Daoy (cell line): ENCODE measurements around the gene GRAP. TPM values are rescaled to one million over a fixed set of nuclear protein-coding genes. Genes with fewer than 3 reads are reported as not detected.

Source experiments
- DNase-seq: peaks from one replicate; pipeline ENCODE4 v3.0.0-alpha.2; 2015; ENCODE audit warnings: low read depth
- total RNA-seq: library from RNA; depleted of rRNA; stranded (reverse); fragments of >200 nt; shearing (Covaris generic); gene quantifications from 2 replicates; pipeline ENCODE4 v1.2.3, GENCODE V29; 2014; rRNA removed

The GRAP gene
- total RNA-seq, 1 experiment from 2014 or later = not detected

GRCh38 chr17:18984273-18985114, 62.3 kb downstream of the GRAP start:
- DNase-seq = no peak

DNA sequence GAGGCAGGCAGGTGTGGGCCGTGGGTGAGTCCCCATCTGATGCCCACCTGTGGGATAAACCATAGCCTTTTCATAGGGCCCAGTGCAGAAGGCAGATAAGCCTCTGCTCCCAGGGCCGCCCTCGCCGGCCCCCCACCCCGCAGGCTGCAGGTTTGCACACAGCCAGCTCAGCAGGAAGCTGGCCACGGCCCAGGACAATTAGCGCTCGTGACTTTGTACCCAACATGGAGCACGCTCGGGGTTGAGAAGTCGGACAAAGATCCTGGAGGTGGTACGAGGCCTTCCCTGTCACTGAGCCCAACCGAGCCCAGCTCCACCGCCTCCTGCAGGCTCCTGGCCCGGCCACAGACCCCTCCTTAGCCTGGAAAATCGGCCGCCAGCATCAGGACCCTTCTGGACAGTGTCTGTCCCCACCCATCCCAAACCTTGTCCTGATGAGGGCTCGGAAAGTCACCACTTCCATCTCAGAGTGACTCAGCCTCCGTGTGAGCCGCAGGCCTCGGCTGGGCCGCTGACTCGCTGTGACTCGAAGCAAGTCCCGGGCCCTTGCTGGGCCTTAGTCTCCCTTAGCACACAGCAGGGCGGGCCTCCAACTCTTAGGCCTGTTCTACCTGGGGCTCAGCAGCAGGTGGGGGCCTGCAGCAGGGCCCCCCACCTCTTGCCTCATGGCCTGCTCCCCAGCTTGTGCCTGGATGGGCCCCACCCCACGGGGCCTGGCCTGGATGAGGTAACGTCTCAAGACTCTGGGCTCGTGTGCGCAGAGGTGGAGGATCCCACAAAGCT, 64.9 kb downstream of the GRAP start:
- DNase-seq = peak; percentile 92

DNA sequence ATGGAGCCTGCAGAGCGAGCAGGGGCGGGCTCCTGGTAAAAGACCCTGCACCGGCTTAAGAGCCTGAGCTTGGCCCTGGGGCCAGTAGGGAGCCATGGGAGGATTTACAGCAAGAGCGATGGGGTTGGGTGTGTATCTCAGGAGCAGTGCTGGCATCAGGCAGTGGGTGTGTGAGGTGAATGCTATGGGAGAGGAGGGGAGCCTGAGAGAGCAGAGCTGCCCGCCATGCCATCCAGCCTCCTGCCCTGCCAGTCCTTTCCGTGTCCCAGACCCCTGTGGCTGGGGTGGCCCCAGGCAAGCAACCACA, 65.5 kb downstream of the GRAP start:
- DNase-seq = peak; percentile 33

DNA sequence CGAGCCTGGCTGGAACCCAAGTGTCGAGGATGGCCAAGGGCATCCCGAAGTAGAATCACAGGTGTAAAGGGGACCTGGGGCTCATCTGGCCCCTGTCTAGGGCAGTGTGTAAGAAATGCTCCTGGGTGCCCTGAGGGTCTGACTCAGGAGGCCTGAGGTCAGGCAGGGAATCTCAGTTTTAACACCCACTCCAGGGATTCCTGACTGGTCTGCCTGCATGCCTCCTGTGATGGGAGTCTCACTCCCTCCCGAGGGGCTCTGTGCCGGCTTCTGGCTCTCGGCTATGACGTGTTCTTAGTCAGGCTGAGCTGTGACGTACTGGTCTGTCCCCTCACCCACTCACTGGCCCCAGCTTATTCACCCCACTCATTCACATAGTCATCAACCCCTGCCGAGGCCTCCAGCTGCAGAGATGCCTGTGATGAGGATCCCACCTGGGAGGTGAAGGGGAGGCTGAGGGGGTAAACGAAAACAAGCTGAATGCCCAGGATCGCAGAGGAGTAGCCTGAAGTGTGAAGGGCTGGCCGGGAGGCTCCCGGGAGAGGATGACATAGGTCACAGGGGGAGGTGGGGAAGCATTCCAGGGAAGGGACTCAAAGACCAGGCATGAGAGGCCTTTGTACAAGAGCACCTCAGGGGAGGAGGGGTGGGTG, 65.9 kb downstream of the GRAP start:
- DNase-seq = peak; percentile 73

DNA sequence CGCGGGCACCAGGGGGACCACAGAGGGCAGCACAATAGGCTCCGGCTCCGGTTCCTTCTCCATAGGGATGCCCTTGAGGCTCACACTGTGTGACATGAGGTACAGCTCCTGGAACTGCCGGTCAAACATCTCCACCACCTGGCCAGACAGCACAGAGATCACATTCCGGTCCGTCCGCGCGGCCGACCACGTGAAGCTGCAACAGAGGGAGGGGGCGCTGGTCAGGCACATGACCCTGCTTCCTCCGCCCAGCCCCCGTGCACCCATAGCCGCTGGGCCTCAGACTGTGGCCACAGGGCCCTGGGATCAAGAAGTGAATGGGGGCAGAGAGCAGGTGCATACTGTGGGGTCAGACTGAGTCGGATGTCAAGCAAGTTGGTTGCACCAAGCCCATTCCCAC, 68.1 kb downstream of the GRAP start:
- DNase-seq = no peak

DNA sequence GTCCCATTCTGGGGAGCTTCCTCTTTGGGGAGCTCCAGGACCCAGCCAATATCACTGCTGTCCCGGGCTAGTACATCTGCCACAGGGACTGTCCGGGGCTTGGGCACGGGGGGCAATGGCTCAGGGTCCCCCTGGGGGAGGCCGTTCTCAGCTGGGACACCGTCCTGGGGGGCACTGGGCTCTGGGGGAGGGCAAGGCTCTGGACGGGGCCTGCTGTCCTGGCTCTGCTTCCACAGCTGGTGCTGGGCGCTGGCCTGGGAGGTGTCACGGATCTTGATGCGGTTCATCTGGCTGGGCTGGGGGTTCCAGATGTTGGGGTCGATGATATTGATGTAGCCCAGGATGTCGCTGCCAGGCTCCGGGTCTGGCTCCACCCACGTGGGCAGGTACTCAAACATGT, 68.7 kb downstream of the GRAP start:
- DNase-seq = no peak

DNA sequence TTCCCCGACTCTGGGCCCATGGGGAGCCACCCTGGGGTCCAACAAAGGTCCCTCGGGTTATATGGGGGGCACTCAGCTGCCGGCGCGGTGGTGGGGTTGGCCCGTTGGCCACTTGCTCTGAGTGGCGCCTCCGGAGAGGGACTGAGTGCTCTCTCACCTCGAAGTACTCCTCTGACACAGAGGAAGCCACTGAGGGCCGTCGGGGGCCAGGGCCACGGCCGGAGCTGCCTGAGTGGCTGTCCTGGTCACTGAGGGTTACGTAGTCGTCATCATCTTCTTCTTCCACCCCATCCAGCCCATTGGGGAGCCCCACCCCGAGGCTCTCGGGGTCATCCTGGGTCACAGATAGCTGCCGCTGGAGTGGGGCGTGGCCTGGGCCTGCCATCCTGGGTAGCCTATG, 69.1 kb downstream of the GRAP start:
- DNase-seq = no peak

GRCh38 chr17:18977021-18977420, 69.7 kb downstream of the GRAP start:
- no peak for DNase-seq

GRCh38 chr17:18976201-18976600, 70.6 kb downstream of the GRAP start:
- DNase-seq = no peak

- DNase-seq = no peak
These were observed 71.2 kb downstream of the GRAP start for GRCh38 chr17:18975597-18975996.

DNA sequence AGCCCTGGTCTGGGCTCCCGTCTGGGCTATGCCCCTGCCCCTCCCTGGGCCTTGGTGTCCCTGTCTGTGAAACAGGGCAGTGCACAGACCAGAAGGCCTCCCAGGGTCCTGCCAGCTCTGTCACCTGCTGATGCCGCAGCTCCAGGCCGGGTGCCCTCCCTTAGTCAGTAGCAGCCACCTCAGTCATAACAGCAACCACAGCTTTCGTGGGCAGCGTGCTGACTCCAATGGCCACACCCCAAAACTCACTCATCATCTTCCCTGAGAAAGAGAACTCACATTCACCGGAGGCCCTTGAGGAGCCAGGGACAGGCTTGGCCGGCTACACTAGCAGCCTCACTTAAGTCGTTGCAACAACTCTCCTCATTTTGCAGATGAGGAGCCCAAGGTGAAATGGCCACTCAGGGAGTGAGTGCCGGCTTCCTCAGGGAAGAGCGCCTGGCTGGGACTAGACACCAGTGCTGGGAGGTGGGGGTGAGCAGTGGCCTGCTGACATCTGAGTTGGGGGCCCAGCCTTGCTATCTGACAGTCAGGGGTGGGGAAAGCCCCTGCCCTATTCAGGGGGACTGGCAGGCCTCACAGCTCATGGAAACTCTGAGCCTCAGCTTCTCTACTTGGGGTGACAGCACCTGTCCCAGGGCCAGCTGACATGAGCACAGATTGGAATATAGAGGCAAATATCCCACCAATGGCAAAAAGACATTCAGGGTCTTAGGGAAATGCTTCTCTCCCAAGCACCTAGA, 72.2 kb downstream of the GRAP start:
- DNase-seq = peak; percentile 44

- no peak for DNase-seq
These were observed 75.0 kb downstream of the GRAP start for GRCh38 chr17:18971801-18972200.

Other genes with a start within 250 kb of the GRAP start
- gene PRPSAP2, start 188.8 kb downstream of the GRAP start, total RNA-seq = 63.8 and 72.5 TPM in 2 replicates
- gene SLC5A10, start 94.8 kb downstream of the GRAP start, total RNA-seq = 0.06 TPM in 1 of 2 replicates, not detected in the other
- 15.1 and 20.2 TPM in 2 replicates for gene FAM83G, start 42.2 kb downstream of the GRAP start, total RNA-seq
- not detected in 2 replicates for gene GRAPL, start 80.6 kb upstream of the GRAP start, total RNA-seq
- gene EPN2, start 190.4 kb upstream of the GRAP start, total RNA-seq = 16.3 and 37.3 TPM in 2 replicates